Liver (tissue), 9 donors: ENCODE results near the gene SUGCT. TPM values are rescaled to one million over a fixed set of nuclear protein-coding genes. Genes with fewer than 3 reads are reported as not detected.
"Not testable (repeated sequence)": the region's sequence is repeated elsewhere in the genome, so short reads cannot be mapped to it uniquely, and the experiment has no call there.

Experiments
- DNase-seq: peaks from one replicate; pipeline ENCODE4 v3.0.0-alpha.2; 2017; ENCODE audit warnings: low spot score
- H3K27ac ChIP-seq, 2 donors: one replicate each; pipeline ENCODE4 v1.7.0; 2013; ENCODE audit warnings: inconsistent platforms in 2 of 2, low read length in 2 of 2, control low read depth in 1 of 2, low read depth in 1 of 2, mild to moderate bottlenecking in 1 of 2
- H3K27me3 ChIP-seq, 4 donors: one replicate each; pipeline versions ENCODE4 v1.6.1 to v1.7.0; 2013; ENCODE audit warnings: low read length in 3 of 4, inconsistent platforms in 1 of 4, mild to moderate bottlenecking in 1 of 4, moderate library complexity in 1 of 4; ENCODE audit not compliant: control insufficient read depth in 4 of 4, insufficient read depth in 4 of 4
- H3K36me3 ChIP-seq, 4 donors: one replicate each; pipeline versions ENCODE4 v1.6.1 to v1.7.0; 2013; ENCODE audit warnings: low read length in 3 of 4, mild to moderate bottlenecking in 3 of 4, low read depth in 1 of 4, moderate library complexity in 1 of 4; ENCODE audit not compliant: control insufficient read depth in 4 of 4, insufficient read depth in 3 of 4
- H3K4me1 ChIP-seq, 4 donors: one replicate each; pipeline versions ENCODE4 v1.6.1 to v1.7.0; 2013; ENCODE audit warnings: low read length in 3 of 4, mild to moderate bottlenecking in 3 of 4, moderate library complexity in 1 of 4; ENCODE audit not compliant: control insufficient read depth in 4 of 4, insufficient read depth in 4 of 4
- H3K4me3 ChIP-seq, 3 donors: one replicate each; pipeline versions ENCODE4 v1.6.1 to v1.7.0; 2013; ENCODE audit warnings: low read length in 3 of 3, control low read depth in 1 of 3, low read depth in 1 of 3, mild to moderate bottlenecking in 1 of 3
- H3K9ac ChIP-seq, 2 donors: one replicate each; pipeline ENCODE4 v1.7.0; 2013; ENCODE audit warnings: low read length in 2 of 2, mild to moderate bottlenecking in 2 of 2, moderate library complexity in 2 of 2, control low read depth in 1 of 2, low read depth in 1 of 2
- H3K9me3 ChIP-seq, 4 donors: one replicate each; pipeline versions ENCODE4 v1.6.1 to v1.7.0; 2013; ENCODE audit warnings: low read length in 3 of 4; ENCODE audit not compliant: control insufficient read depth in 4 of 4
- CTCF ChIP-seq: fragments of 150-350 bp; IDR thresholded peaks from 2 replicates; pipeline ENCODE4 v1.5.1; 2017; ENCODE audit warnings: improper control_type of control experiment, low read depth, low read length; ENCODE audit not compliant: missing input control
- EGR1 ChIP-seq, 2 donors: IDR thresholded peaks; 2 replicates each; pipeline ENCODE4 v1.6.1; 2016 to 2018; ENCODE audit warnings: antibody characterized with exemption in 2 of 2, low read depth in 2 of 2
- FOXA2 ChIP-seq: IDR thresholded peaks from 2 replicates; pipeline ENCODE4 v1.6.1; 2016; ENCODE audit warnings: antibody characterized with exemption
- GABPA ChIP-seq, 2 donors: IDR thresholded peaks in 1 of 2; conservative IDR thresholded peaks in 1 of 2; 2 replicates each; pipeline ENCODE4 v1.6.1; 2016; ENCODE audit warnings: antibody characterized with exemption in 2 of 2, mild to moderate bottlenecking in 1 of 2, moderate library complexity in 1 of 2
- HNF4A ChIP-seq, 2 donors: conservative IDR thresholded peaks; 2 replicates each; pipeline ENCODE4 v1.6.1; 2016; ENCODE audit warnings: antibody characterized with exemption in 2 of 2, mild to moderate bottlenecking in 2 of 2
- HNF4G ChIP-seq: IDR thresholded peaks from 2 replicates; pipeline ENCODE4 v1.6.1; 2016; ENCODE audit warnings: antibody characterized with exemption
- JUND ChIP-seq, 2 donors: IDR thresholded peaks; 2 replicates each; pipeline ENCODE4 v1.6.1; 2016; ENCODE audit warnings: antibody characterized with exemption in 2 of 2
- MAX ChIP-seq: IDR thresholded peaks from 2 replicates; pipeline ENCODE4 v1.6.1; 2016; ENCODE audit warnings: antibody characterized with exemption
- NR2F2 ChIP-seq: IDR thresholded peaks from 2 replicates; pipeline ENCODE4 v1.6.1; 2016; ENCODE audit warnings: antibody characterized with exemption
- RAD21 ChIP-seq, 2 donors: IDR thresholded peaks; 2 replicates each; pipeline ENCODE4 v1.6.1; 2016; ENCODE audit warnings: antibody characterized with exemption in 2 of 2, mild to moderate bottlenecking in 2 of 2
- REST ChIP-seq: IDR thresholded peaks from 2 replicates; pipeline ENCODE4 v1.6.1; 2016; ENCODE audit warnings: antibody characterized with exemption, mild to moderate bottlenecking
- RXRA ChIP-seq, 2 donors: IDR thresholded peaks; 2 replicates each; pipeline ENCODE4 v1.6.1; 2017 to 2018; ENCODE audit warnings: antibody characterized with exemption in 2 of 2, mild to moderate bottlenecking in 1 of 2
- SP1 ChIP-seq: IDR thresholded peaks from 2 replicates; pipeline ENCODE4 v1.6.1; 2018; ENCODE audit warnings: antibody characterized with exemption, mild to moderate bottlenecking
- TAF1 ChIP-seq: conservative IDR thresholded peaks from 2 replicates; pipeline ENCODE4 v1.6.1; 2016; ENCODE audit warnings: antibody characterized with exemption, mild to moderate bottlenecking
- YY1 ChIP-seq: IDR thresholded peaks from 2 replicates; pipeline ENCODE4 v1.6.1; 2016; ENCODE audit warnings: antibody characterized with exemption, mild to moderate bottlenecking
- WGBS: extraction: QIAGEN DNeasy Blood & Tissue Kit; methylation state at CpG from one replicate; pipeline ENCODE4 v1.1.7; 2013; 5-methylcytosine and 5-hydroxymethylcytosine counted together
- polyA plus RNA-seq, 2 donors: library from polyadenylated mRNA; stranded (reverse) in 1 of 2; unstranded in 1 of 2; fragments of 200-250 nt in 1 of 2; fragments of >200 nt in 1 of 2; fragmentation: Nextera tagmentation in 1 of 2; extraction: Ambion mirVana in 1 of 2; gene quantifications; one replicate each; pipeline versions ENCODE4 v1.2.1 to v1.2.3, GENCODE V29; 2013 to 2015
- total RNA-seq, 2 donors: library from RNA; depleted of rRNA; stranded (reverse); fragments of >200 nt; gene quantifications; one replicate each; pipeline ENCODE4 v1.2.3, GENCODE V29; 2014
- donor health status: healthy.
- donor health status: healthy.
- donor health status: healthy.
- donor health status: healthy.
- donor health status: healthy.

The SUGCT gene
- total and polyA plus RNA-seq, 4 donors, result 6.2 to 11.9 (median 9.9) TPM

- WGBS, result 27% methylated on average over 3 of the region's 3 CpGs
- Histone ChIP-seq H3K9me3 (no peaks in the 10 kb centered on the region), H3K27me3 (no peaks in the 10 kb centered on the region), H3K9ac (peak overlapping the region in 1 of 2 donors; percentile 62), H3K4me1 (peaks cover 0 to 13% (median 7%) of the 10 kb centered on the region in 4 donors), H3K27ac (peak overlapping the region; percentile 14 to 74), H3K36me3 (no peaks in the 10 kb centered on the region), H3K4me3 (no peak overlapping the region)
- no peak for DNase-seq
- no peak for TF ChIP-seq TAF1
- TF ChIP-seq HNF4G, result peak; percentile 66
- TF ChIP-seq SP1, result peak; percentile 80
- peak; percentile 41 for TF ChIP-seq FOXA2
- peak; percentile 91 to 92 for TF ChIP-seq HNF4A (conservative IDR thresholded peaks at IDR 0.05)
- TF ChIP-seq RXRA (IDR thresholded peaks at IDR 0.05), result peak in 1 of 2 donors; percentile 39
- no peak for TF ChIP-seq REST
- TF ChIP-seq EGR1 (IDR thresholded peaks at IDR 0.05; ENCODE audit: low read depth in 2 of 2), result no peak
Measured at GRCh38 chr7:40622941-40623501, 488.2 kb downstream of the SUGCT start.

GRCh38 chr7:40623863-40624262 lies 489.1 kb downstream of the SUGCT start:
- H3K9ac ChIP-seq, result no peak overlapping the region
- no peak for TF ChIP-seq MAX
- TF ChIP-seq HNF4A (conservative IDR thresholded peaks at IDR 0.05), result no peak
- no peak for TF ChIP-seq CTCF
- TF ChIP-seq FOXA2, result no peak
- TF ChIP-seq TAF1, result no peak
- no peak for TF ChIP-seq RAD21 (IDR thresholded peaks at IDR 0.05)
- no peak for TF ChIP-seq EGR1 (IDR thresholded peaks at IDR 0.05; ENCODE audit: low read depth in 2 of 2)
- TF ChIP-seq JUND (IDR thresholded peaks at IDR 0.05), result no peak
- no peak for TF ChIP-seq GABPA (IDR thresholded peaks at IDR 0.05 in 1 of 2, conservative IDR thresholded peaks at IDR 0.05 in 1 of 2)
- no peak for TF ChIP-seq NR2F2
- no peak for TF ChIP-seq RXRA (IDR thresholded peaks at IDR 0.05)
- no peak for TF ChIP-seq YY1
- no peak overlapping the region for H3K4me3 ChIP-seq
- H3K4me1 ChIP-seq, result peaks cover 0 to 13% (median 7%) of the 10 kb centered on the region in 4 donors
- no peak overlapping the region for H3K27ac ChIP-seq
- H3K36me3 ChIP-seq, result no peaks in the 10 kb centered on the region
- H3K27me3 ChIP-seq, result no peaks in the 10 kb centered on the region
- no peak for DNase-seq
- no peaks in the 10 kb centered on the region for H3K9me3 ChIP-seq
- 45% methylated on average over 2 of the region's 2 CpGs for WGBS

- not testable (repeated sequence) for H3K9ac ChIP-seq, H3K4me3 ChIP-seq, H3K27ac ChIP-seq, H3K27me3 ChIP-seq, H3K9me3 ChIP-seq, DNase-seq, H3K36me3 ChIP-seq
- WGBS, result 98% methylated on average over 1 of the region's 1 CpG
- peaks cover 0 to 13% (median 7%) of the 10 kb centered on the region in 4 donors for H3K4me1 ChIP-seq
Measured at GRCh38 chr7:40627361-40627760, 492.6 kb downstream of the SUGCT start.
